ENCODE results near the gene TMEM221.

DNA sequence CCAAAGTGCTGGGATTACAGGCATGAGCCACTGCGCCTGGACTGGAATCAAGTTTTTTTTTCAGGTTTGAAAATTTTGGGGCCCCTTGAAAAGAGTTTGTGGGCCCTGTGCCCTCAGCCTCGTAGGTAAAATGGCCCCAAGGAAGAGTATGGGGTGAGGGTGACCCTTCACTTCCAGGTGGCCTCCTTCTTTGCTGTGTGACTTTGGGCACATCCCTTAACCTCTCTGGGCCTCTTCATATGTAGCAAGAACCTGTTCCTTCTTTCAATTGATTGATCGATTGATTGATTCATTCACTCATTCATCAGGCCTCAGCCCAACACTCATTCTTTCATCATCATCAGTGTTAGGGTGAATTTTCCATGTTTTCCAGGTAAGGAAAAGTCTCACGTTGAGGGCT, 3.4 kb upstream of the TMEM221 start:
- no peak for TF ChIP-seq POLR2A (IDR thresholded peaks at IDR 0.05)
- TF ChIP-seq, protein P1, sequence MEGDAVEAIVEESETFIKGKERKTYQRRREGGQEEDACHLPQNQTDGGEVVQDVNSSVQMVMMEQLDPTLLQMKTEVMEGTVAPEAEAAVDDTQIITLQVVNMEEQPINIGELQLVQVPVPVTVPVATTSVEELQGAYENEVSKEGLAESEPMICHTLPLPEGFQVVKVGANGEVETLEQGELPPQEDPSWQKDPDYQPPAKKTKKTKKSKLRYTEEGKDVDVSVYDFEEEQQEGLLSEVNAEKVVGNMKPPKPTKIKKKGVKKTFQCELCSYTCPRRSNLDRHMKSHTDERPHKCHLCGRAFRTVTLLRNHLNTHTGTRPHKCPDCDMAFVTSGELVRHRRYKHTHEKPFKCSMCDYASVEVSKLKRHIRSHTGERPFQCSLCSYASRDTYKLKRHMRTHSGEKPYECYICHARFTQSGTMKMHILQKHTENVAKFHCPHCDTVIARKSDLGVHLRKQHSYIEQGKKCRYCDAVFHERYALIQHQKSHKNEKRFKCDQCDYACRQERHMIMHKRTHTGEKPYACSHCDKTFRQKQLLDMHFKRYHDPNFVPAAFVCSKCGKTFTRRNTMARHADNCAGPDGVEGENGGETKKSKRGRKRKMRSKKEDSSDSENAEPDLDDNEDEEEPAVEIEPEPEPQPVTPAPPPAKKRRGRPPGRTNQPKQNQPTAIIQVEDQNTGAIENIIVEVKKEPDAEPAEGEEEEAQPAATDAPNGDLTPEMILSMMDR (IDR thresholded peaks at IDR 0.05) = no peak
